H54 (cell line): ENCODE data around the gene ABCC6.
"Not testable (repeated sequence)": the region's sequence is repeated elsewhere in the genome, so short reads cannot be mapped to it uniquely, and the experiment has no call there.

ENCODE experiments used
- DNase-seq: peaks from one replicate; pipeline ENCODE4 v3.0.0; 2011; ENCODE audit warnings: low spot score, mixed read lengths; ENCODE audit not compliant: insufficient read length
- FAIRE-seq: peaks from 3 replicates; lab custom pipeline; 2011; peaks lifted over from hg19 to GRCh38; lab: Jason Lieb, UNC
- POLR2A ChIP-seq: IDR thresholded peaks from 2 replicates; pipeline ENCODE4 v1.6.1; 2011; ENCODE audit warnings: low read depth, mild to moderate bottlenecking, low read length

The ABCC6 gene

GRCh38 chr16:16111639-16112038 lies 111.7 kb downstream of the ABCC6 start:
- no peak for DNase-seq
- TF ChIP-seq POLR2A = no peak
- no peak for FAIRE-seq

- TF ChIP-seq POLR2A = no peak
- DNase-seq (no peak), FAIRE-seq (no peak)
These were observed 113.2 kb downstream of the ABCC6 start for GRCh38 chr16:16110111-16110490.

- FAIRE-seq (no peak), DNase-seq (no peak)
- no peak for TF ChIP-seq POLR2A
These were observed 113.7 kb downstream of the ABCC6 start for GRCh38 chr16:16109453-16110110.

GRCh38 chr16:16108759-16109158 lies 114.5 kb downstream of the ABCC6 start:
- no peak for TF ChIP-seq POLR2A
- DNase-seq = no peak
- no peak for FAIRE-seq

GRCh38 chr16:16107839-16108238 lies 115.5 kb downstream of the ABCC6 start:
- FAIRE-seq (no peak), DNase-seq (no peak)
- no peak for TF ChIP-seq POLR2A

GRCh38 chr16:16106466-16106865 lies 116.8 kb downstream of the ABCC6 start:
- DNase-seq (no peak), FAIRE-seq (no peak)
- no peak for TF ChIP-seq POLR2A

- FAIRE-seq (no peak), DNase-seq (no peak)
- no peak for TF ChIP-seq POLR2A
These were observed 117.6 kb downstream of the ABCC6 start for GRCh38 chr16:16105646-16106045.

GRCh38 chr16:16104804-16105141 lies 118.5 kb downstream of the ABCC6 start:
- DNase-seq, FAIRE-seq: not testable (repeated sequence)

GRCh38 chr16:16104132-16104803 lies 119.0 kb downstream of the ABCC6 start:
- FAIRE-seq, DNase-seq: not testable (repeated sequence)

GRCh38 chr16:16102738-16103137 lies 120.6 kb downstream of the ABCC6 start:
- FAIRE-seq (no peak), DNase-seq (no peak)
- TF ChIP-seq POLR2A = no peak

GRCh38 chr16:16101585-16101984 lies 121.7 kb downstream of the ABCC6 start:
- no peak for TF ChIP-seq POLR2A
- FAIRE-seq = no peak
- DNase-seq = no peak

- DNase-seq = no peak
- no peak for FAIRE-seq
- TF ChIP-seq POLR2A = no peak
These were observed 122.7 kb downstream of the ABCC6 start for GRCh38 chr16:16100631-16101030.

- no peak for TF ChIP-seq POLR2A
- FAIRE-seq (no peak), DNase-seq (no peak)
These were observed 124.0 kb downstream of the ABCC6 start for GRCh38 chr16:16099320-16099719.
